ENCODE data around the gene TRIM29.

TRIM29 gene

GRCh38 chr11:120090411-120090810, 47.5 kb downstream of the TRIM29 start:
- TF ChIP-seq, protein P1, sequence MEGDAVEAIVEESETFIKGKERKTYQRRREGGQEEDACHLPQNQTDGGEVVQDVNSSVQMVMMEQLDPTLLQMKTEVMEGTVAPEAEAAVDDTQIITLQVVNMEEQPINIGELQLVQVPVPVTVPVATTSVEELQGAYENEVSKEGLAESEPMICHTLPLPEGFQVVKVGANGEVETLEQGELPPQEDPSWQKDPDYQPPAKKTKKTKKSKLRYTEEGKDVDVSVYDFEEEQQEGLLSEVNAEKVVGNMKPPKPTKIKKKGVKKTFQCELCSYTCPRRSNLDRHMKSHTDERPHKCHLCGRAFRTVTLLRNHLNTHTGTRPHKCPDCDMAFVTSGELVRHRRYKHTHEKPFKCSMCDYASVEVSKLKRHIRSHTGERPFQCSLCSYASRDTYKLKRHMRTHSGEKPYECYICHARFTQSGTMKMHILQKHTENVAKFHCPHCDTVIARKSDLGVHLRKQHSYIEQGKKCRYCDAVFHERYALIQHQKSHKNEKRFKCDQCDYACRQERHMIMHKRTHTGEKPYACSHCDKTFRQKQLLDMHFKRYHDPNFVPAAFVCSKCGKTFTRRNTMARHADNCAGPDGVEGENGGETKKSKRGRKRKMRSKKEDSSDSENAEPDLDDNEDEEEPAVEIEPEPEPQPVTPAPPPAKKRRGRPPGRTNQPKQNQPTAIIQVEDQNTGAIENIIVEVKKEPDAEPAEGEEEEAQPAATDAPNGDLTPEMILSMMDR (IDR thresholded peaks at IDR 0.05; ENCODE audit: low read depth, low read length) = no peak
- Histone ChIP-seq H3K4me3 (ENCODE audit: low read depth, low read length) (no peak overlapping the region), H3K9me3 (ENCODE audit: severe bottlenecking) (no peaks in the 10 kb centered on the region), H3K36me3 (no peaks in the 10 kb centered on the region), H3K27ac (no peak overlapping the region), H3K27me3 (ENCODE audit: insufficient read depth, low read depth, severe bottlenecking) (no peaks in the 10 kb centered on the region)
- no peak for DNase-seq

DNA sequence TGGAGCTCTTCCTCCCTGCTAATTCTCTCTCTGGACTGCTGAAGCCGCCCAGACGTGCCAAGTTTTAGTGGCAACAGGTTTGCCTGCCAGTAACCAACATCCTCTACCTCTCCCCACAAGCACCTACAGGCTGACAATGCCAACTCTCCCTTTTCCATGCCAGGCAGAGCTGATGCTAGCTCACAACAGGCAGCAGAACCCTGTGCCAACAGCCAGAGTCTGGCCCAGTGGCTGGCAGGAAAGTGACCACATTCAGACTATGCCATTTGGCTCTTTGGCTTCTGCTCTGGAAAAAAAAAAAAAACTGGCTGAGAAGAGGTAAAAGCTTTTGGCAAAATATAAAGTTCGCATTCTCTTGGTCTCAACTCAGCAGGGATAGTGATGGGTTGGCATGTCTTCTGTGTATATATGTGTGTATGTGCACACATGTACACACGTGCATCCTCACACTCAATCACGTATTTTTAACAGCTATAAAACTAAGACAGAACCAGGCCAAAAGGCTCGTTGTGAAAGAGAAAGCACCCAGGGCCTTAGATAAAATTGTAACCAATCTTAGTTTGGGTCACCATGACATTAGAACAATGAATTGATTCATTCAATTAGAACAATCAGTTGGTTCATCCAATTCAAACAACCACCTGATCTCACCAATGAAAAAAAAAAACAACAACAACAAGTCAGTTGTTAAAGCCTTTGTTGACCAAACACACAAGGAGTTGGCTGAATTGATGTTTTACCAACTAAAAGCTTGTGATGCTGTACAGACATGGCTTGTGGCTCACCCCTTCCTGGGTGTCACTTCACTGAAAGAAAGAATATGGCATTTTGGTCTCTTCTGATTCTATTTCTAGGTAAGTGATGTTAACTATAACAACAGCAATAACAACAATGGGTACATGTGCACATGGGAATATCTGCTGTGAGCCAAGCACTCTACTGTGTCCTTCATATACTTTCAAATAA, 48.6 kb downstream of the TRIM29 start:
- no peaks in the 10 kb centered on the region for H3K36me3 ChIP-seq
- DNase-seq = no peak
- no peaks in the 10 kb centered on the region for H3K27me3 ChIP-seq (ENCODE audit: insufficient read depth, low read depth, severe bottlenecking)
- no peak overlapping the region for H3K27ac ChIP-seq
- TF ChIP-seq, protein P1 (IDR thresholded peaks at IDR 0.05; ENCODE audit: low read depth, low read length) = no peak
- H3K9me3 ChIP-seq (ENCODE audit: severe bottlenecking) = no peaks in the 10 kb centered on the region
- no peak overlapping the region for H3K4me3 ChIP-seq (ENCODE audit: low read depth, low read length)

GRCh38 chr11:120088056-120088455, 49.9 kb downstream of the TRIM29 start:
- Histone ChIP-seq H3K4me3 (ENCODE audit: low read depth, low read length) (no peak overlapping the region), H3K27ac (peak overlapping the region; percentile 28; the same call in 1 of the 2 replicates), H3K36me3 (no peaks in the 10 kb centered on the region), H3K9me3 (ENCODE audit: severe bottlenecking) (no peaks in the 10 kb centered on the region), H3K27me3 (ENCODE audit: insufficient read depth, low read depth, severe bottlenecking) (no peaks in the 10 kb centered on the region)
- TF ChIP-seq, protein P1 (IDR thresholded peaks at IDR 0.05; ENCODE audit: low read depth, low read length) = no peak
- no peak for DNase-seq

DNA sequence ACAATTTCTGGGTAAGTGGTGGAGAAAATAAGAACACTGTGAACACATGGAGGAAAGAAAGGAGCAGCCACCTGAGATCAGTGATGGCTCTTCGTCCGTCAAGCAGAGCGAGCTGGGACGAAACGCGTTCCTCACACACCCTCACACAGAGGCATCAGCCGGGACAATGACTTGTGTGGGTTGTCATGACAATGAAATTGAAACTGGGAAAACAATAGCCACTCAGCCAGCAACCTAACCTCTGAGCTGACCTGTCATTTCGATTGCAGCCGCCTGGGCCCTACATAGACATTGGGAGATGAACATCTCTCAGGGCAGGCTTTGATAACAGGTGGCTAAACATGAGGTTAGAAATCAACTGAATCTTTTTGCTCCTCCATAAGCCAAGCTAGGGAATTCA, 51.3 kb downstream of the TRIM29 start:
- no peaks in the 10 kb centered on the region for H3K36me3 ChIP-seq
- H3K9me3 ChIP-seq (ENCODE audit: severe bottlenecking) = no peaks in the 10 kb centered on the region
- no peak overlapping the region for H3K27ac ChIP-seq
- H3K27me3 ChIP-seq (ENCODE audit: insufficient read depth, low read depth, severe bottlenecking) = no peaks in the 10 kb centered on the region
- no peak overlapping the region for H3K4me3 ChIP-seq (ENCODE audit: low read depth, low read length)
- TF ChIP-seq, protein P1 (IDR thresholded peaks at IDR 0.05; ENCODE audit: low read depth, low read length) = no peak
- no peak for DNase-seq

DNA sequence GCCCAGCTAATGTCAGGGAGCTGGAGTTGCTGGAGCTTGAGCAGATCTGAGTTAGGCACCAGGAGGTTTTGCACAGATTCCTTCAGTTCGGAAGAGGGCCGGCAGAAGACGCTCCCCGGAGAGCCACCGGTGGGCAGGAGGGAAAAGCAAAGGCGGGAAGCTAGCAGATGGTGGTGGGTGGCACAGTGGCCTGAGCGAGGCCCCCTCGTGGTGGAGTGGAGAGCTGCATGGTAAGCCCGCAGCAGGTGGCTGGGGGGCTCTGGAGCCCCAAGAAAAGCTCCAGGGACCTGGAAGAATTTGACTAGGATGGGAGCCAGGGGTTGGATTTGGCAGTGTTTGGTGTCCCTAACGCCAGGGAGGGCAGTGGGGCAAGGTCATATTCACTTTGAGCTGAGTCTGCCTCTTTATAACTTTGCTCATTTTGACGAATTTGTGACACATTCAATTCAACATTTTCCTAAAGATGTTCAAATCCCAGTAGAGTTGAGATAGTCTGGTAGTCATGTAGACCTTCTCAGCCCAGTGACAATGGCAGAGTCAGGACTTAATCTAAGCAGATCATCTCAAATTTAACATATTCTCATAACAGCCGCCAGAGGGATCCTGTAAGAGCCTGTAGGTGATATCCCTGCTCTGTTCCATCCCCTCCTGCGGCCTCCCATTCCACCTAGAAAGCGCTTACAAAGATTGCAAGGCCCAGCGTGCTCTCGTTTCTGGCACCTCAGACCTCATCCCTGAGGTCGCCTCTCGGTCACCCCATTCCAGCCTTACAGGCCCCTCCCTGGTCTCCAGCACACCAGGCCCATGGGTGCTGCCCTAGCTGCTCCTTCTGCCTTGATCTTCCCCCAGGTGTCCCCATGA, 57.9 kb downstream of the TRIM29 start:
- Histone ChIP-seq H3K27ac (peak overlapping the region; percentile 56), H3K36me3 (no peaks in the 10 kb centered on the region), H3K9me3 (ENCODE audit: severe bottlenecking) (no peaks in the 10 kb centered on the region), H3K4me3 (ENCODE audit: low read depth, low read length) (no peak overlapping the region), H3K27me3 (ENCODE audit: insufficient read depth, low read depth, severe bottlenecking) (no peaks in the 10 kb centered on the region)
- TF ChIP-seq, protein P1 (IDR thresholded peaks at IDR 0.05; ENCODE audit: low read depth, low read length) = peak; percentile 87
- peak; percentile 66 for DNase-seq
